ENCODE measurements around the gene SLC2A4. TPM values are rescaled to one million over a fixed set of nuclear protein-coding genes. Genes with fewer than 3 reads are reported as not detected.
"Not testable (repeated sequence)": the region's sequence is repeated elsewhere in the genome, so short reads cannot be mapped to it uniquely, and the experiment has no call there.

Gene SLC2A4
- total and polyA plus RNA-seq, 2 of the 4 experiments (the other 2 are of a cell fraction): 0.07 TPM; not detected in 1

DNA sequence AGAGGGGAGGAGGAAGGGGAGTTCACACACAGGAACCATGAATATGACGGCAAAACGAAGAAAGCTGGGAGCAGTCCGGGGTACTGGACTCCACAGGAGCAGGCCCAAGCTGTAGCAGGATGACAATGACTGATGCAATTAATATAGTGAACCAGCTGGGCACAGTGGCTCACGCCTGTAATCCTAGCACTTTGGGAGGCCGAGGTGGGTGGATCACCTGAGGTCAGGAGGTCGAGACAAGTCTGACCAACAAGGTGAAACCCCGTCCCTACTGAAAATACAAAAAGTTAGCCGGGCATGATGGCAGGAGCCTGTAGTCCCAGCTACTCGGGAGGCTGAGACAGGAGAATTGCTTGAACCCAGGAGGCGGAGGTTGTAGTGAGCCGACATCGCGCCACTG is 54.2 kb downstream of the SLC2A4 start:
- 69% methylated on average over 6 of the region's 13 CpGs; no CpG with 5 or more reads in 1 of the 2 experiments for WGBS, 2 experiments (ENCODE audit: extremely low coverage in 2 of 2, insufficient read length in 1 of 2)
- BruUV-seq (replicated peaks); H2AFZ ChIP-seq (replicated peaks; ENCODE audit: low read length, poor library complexity): not testable (repeated sequence)

More for the DNA sequence above, 54.2 kb downstream of the SLC2A4 start:
- H3K9me1 ChIP-seq (ENCODE audit: insufficient read depth, low read length); H3K27ac ChIP-seq (ENCODE audit: insufficient read depth, low read length); POLR2A ChIA-PET (ENCODE audit: unreplicated experiment); H3K14ac ChIP-seq (replicated peaks; ENCODE audit: low read depth, low read length); H3K4me3 ChIP-seq (ENCODE audit: insufficient read depth, low read depth, low read length); H4K5ac ChIP-seq (ENCODE audit: low read depth, low read length); CTCF ChIA-PET; H2BK5ac ChIP-seq (ENCODE audit: low read depth, low read length, poor library complexity, severe bottlenecking); H3K9ac ChIP-seq (ENCODE audit: low read depth, low read length); H3K79me1 ChIP-seq (ENCODE audit: low read depth in 1 of 2, low read length in 2 of 2); DNase-seq; H3K56ac ChIP-seq (ENCODE audit: extremely low read depth, insufficient read depth, low read length); H2AK5ac ChIP-seq (ENCODE audit: low read depth, low read length); H2AK9ac ChIP-seq (replicated peaks; ENCODE audit: low read depth, low read length, poor library complexity); in situ Hi-C loops (cut with MboI; ENCODE audit: low sequenced_read_pairs); H3K23ac ChIP-seq (ENCODE audit: low read depth, low read length); H3K4ac ChIP-seq (ENCODE audit: low read depth, low read length); H4K20me1 ChIP-seq (ENCODE audit: insufficient read depth, low read length); dilution Hi-C loops (cut with HindIII; ENCODE audit: low sequenced_read_pairs, unreplicated experiment); H4K91ac ChIP-seq (ENCODE audit: insufficient read depth, low read depth, low read length); H3K9me3 ChIP-seq (ENCODE audit: control insufficient read depth, insufficient read depth, low read length); H3K4me1 ChIP-seq (ENCODE audit: control insufficient read depth, insufficient read depth, low read length); H2BK120ac ChIP-seq (ENCODE audit: low read depth, low read length); H4K8ac ChIP-seq (ENCODE audit: low read depth in 2 of 2, low read length in 2 of 2); H3K18ac ChIP-seq (ENCODE audit: low read depth, low read length); H2BK20ac ChIP-seq (ENCODE audit: low read depth, low read length); H2BK15ac ChIP-seq (ENCODE audit: low read depth, low read length); ATAC-seq (ENCODE audit: low read depth); H3K36me3 ChIP-seq (ENCODE audit: control insufficient read depth, insufficient read depth, low read length); intact Hi-C loops (cut with micrococcal nuclease); H3K4me2 ChIP-seq (ENCODE audit: low read depth, low read length): not testable (repeated sequence)
- H3K27me3 ChIP-seq (ENCODE audit: control insufficient read depth, insufficient read depth, low read length): peaks cover 11% of the 10 kb centered on the region

Data from IMR-90 (cell line).